GM12878 (cell line): ENCODE results near the gene ALPK1. TPM values are rescaled to one million over a fixed set of nuclear protein-coding genes. Genes with fewer than 3 reads are reported as not detected.

Experiments used
- EP300 ChIP-seq, 2 experiments: fragments of 150-350 bp in 1 of 2; IDR thresholded peaks; 2 replicates each; pipeline ENCODE4 v1.6.1; 2011 to 2012; ENCODE audit warnings: low read depth in 2 of 2, low read length in 2 of 2, borderline replicate concordance in 1 of 2, improper control_type of control experiment in 1 of 2, inconsistent platforms in 1 of 2; ENCODE audit not compliant: control insufficient read depth in 1 of 2
- IKZF1 ChIP-seq: fragments of 450-650 bp; conservative IDR thresholded peaks from 2 replicates; pipeline ENCODE4 v1.6.1; 2017; ENCODE audit warnings: antibody characterized with exemption, mild to moderate bottlenecking
- LARP7 ChIP-seq: fragments of 450-650 bp; IDR thresholded peaks from 2 replicates; pipeline ENCODE4 v1.6.1; 2017; ENCODE audit warnings: mild to moderate bottlenecking
- NR2F1 ChIP-seq: fragments of 450-650 bp; conservative IDR thresholded peaks from 2 replicates; pipeline ENCODE4 v1.6.1; 2017; ENCODE audit warnings: mild to moderate bottlenecking
- RUNX3 ChIP-seq: IDR thresholded peaks from 2 replicates; pipeline ENCODE4 v1.6.1; 2012; ENCODE audit warnings: low read length, inconsistent platforms
- SMAD1 ChIP-seq: fragments of 450-650 bp; IDR thresholded peaks from 2 replicates; pipeline ENCODE4 v1.6.1; 2018; ENCODE audit warnings: mild to moderate bottlenecking, low read depth; ENCODE audit not compliant: partially characterized antibody
- SMARCA5 ChIP-seq: fragments of 450-650 bp; IDR thresholded peaks from 2 replicates; pipeline ENCODE4 v1.6.1; 2017; ENCODE audit warnings: mild to moderate bottlenecking
- SUZ12 ChIP-seq: fragments of 200-600 bp; sonication (generic); IDR thresholded peaks from one replicate; pipeline ENCODE4 v1.6.1; 2018; ENCODE audit warnings: antibody characterized with exemption, mild to moderate bottlenecking; ENCODE audit not compliant: unreplicated experiment
- TAF1 ChIP-seq: IDR thresholded peaks from 2 replicates; pipeline ENCODE4 v1.6.1; 2011; ENCODE audit warnings: mild to moderate bottlenecking, low read depth, low read length, borderline replicate concordance
- TCF12 ChIP-seq: IDR thresholded peaks from 2 replicates; pipeline ENCODE4 v1.6.1; 2011; ENCODE audit warnings: low read depth, mild to moderate bottlenecking, low read length
- TCF3 ChIP-seq: IDR thresholded peaks from 2 replicates; pipeline ENCODE4 v1.6.1; 2012; ENCODE audit warnings: low read depth, mild to moderate bottlenecking, low read length, borderline replicate concordance; ENCODE audit not compliant: insufficient read depth
- polyA plus RNA-seq, 11 experiments: library from polyadenylated mRNA; depleted of rRNA in 4 of 11; unstranded in 6 of 11; stranded (reverse) in 5 of 11; fragments of >200 nt; fragmentation: Nextera tagmentation in 4 of 11; fragmentation: Illumina TruSeq in 1 of 11; extraction: Ambion mirVana in 4 of 11; extraction: Trizol in 1 of 11; gene quantifications; 1 replicate in 1 of 11; 2 replicates in 10 of 11; pipeline versions ENCODE4 v1.2.1 to v1.2.3, GENCODE V29; 2011 to 2016; ENCODE audit warnings: inconsistent platforms in 2 of 11, missing spikeins in 2 of 11, low read depth in 1 of 11
- total RNA-seq, 4 experiments: library from RNA; depleted of rRNA in 3 of 4; stranded (reverse); fragments of >200 nt in 3 of 4; fragmentation: Illumina TruSeq in 1 of 4; extraction: Trizol in 1 of 4; gene quantifications; 2 replicates each; pipeline versions ENCODE4 v1.2.1 to v1.2.3, GENCODE V29; 2013 to 2021
- TF ChIP-seq, protein P1 (sequence below): fragments of 450-650 bp; IDR thresholded peaks from 2 replicates; pipeline ENCODE4 v1.6.1; 2016; ENCODE audit warnings: mild to moderate bottlenecking, moderate library complexity, borderline replicate concordance
- TF ChIP-seq, protein P2 (sequence below): fragments of 450-650 bp; IDR thresholded peaks from 2 replicates; pipeline ENCODE4 v1.6.1; 2017; ENCODE audit warnings: mild to moderate bottlenecking, moderate library complexity
- TF ChIP-seq, protein P3 (sequence below): fragments of 450-650 bp; IDR thresholded peaks from 2 replicates; pipeline ENCODE4 v1.6.1; 2017; ENCODE audit warnings: low read depth, mild to moderate bottlenecking, moderate library complexity

ALPK1 gene
- total and polyA plus RNA-seq, 10 of the 15 experiments (the other 5 are each of a cell fraction or from before 2014, with no cell fraction given) = 8.5 to 32.3 (median 22.6) TPM

DNA sequence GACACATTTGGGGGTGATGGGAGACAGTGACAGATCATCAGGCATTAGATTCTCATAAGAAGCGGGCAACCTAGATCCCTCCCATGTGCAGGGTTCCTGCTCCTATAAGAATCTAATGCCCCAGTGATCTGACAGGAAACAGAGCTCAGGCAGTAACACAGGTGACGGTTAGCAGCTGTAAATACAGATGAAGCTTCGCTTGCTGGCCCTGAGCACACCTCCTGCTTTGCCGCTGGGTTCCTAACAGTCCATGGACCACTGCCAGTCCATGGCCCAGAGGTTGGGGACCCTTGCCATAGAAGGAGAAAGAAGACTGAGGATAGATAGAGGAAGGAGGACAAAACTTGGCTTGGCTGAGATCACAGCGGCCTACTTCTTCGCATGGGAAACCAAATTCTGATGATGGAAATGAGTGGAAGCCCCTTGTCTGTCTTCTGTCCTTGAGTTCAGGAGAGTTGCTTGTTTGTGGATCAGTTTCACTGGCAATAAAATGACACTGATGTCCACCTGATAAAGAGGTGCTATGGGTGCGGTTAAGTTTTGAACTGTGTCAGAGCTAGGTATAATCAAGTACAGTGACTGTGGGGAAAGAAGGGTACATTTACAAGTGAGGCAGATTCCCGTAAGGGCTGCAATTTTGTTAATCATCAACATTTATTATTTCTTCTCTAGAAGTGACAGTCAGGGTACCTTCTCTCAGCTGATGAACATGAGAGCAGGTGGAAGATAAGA, 9.7 kb upstream of the ALPK1 start (continued):
- TF ChIP-seq RUNX3 = no peak
- no peak for TF ChIP-seq SMARCA5
- TF ChIP-seq, protein P1, sequence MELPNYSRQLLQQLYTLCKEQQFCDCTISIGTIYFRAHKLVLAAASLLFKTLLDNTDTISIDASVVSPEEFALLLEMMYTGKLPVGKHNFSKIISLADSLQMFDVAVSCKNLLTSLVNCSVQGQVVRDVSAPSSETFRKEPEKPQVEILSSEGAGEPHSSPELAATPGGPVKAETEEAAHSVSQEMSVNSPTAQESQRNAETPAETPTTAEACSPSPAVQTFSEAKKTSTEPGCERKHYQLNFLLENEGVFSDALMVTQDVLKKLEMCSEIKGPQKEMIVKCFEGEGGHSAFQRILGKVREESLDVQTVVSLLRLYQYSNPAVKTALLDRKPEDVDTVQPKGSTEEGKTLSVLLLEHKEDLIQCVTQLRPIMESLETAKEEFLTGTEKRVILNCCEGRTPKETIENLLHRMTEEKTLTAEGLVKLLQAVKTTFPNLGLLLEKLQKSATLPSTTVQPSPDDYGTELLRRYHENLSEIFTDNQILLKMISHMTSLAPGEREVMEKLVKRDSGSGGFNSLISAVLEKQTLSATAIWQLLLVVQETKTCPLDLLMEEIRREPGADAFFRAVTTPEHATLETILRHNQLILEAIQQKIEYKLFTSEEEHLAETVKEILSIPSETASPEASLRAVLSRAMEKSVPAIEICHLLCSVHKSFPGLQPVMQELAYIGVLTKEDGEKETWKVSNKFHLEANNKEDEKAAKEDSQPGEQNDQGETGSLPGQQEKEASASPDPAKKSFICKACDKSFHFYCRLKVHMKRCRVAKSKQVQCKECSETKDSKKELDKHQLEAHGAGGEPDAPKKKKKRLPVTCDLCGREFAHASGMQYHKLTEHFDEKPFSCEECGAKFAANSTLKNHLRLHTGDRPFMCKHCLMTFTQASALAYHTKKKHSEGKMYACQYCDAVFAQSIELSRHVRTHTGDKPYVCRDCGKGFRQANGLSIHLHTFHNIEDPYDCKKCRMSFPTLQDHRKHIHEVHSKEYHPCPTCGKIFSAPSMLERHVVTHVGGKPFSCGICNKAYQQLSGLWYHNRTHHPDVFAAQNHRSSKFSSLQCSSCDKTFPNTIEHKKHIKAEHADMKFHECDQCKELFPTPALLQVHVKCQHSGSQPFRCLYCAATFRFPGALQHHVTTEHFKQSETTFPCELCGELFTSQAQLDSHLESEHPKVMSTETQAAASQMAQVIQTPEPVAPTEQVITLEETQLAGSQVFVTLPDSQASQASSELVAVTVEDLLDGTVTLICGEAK = peak; percentile 56; the same call in 1 of the 2 replicates
- peak; percentile 35; the same call in 1 of the 2 replicates for TF ChIP-seq IKZF1
- TF ChIP-seq TCF12 = peak; percentile 75
- no peak for TF ChIP-seq SUZ12
- peak; percentile 13 for TF ChIP-seq SMAD1
- peak; percentile 81; the same call in 1 of the 2 replicates for TF ChIP-seq TCF3
- TF ChIP-seq, protein P2, sequence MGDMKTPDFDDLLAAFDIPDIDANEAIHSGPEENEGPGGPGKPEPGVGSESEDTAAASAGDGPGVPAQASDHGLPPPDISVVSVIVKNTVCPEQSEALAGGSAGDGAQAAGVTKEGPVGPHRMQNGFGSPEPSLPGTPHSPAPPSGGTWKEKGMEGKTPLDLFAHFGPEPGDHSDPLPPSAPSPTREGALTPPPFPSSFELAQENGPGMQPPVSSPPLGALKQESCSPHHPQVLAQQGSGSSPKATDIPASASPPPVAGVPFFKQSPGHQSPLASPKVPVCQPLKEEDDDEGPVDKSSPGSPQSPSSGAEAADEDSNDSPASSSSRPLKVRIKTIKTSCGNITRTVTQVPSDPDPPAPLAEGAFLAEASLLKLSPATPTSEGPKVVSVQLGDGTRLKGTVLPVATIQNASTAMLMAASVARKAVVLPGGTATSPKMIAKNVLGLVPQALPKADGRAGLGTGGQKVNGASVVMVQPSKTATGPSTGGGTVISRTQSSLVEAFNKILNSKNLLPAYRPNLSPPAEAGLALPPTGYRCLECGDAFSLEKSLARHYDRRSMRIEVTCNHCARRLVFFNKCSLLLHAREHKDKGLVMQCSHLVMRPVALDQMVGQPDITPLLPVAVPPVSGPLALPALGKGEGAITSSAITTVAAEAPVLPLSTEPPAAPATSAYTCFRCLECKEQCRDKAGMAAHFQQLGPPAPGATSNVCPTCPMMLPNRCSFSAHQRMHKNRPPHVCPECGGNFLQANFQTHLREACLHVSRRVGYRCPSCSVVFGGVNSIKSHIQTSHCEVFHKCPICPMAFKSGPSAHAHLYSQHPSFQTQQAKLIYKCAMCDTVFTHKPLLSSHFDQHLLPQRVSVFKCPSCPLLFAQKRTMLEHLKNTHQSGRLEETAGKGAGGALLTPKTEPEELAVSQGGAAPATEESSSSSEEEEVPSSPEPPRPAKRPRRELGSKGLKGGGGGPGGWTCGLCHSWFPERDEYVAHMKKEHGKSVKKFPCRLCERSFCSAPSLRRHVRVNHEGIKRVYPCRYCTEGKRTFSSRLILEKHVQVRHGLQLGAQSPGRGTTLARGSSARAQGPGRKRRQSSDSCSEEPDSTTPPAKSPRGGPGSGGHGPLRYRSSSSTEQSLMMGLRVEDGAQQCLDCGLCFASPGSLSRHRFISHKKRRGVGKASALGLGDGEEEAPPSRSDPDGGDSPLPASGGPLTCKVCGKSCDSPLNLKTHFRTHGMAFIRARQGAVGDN = peak; percentile 63
- TF ChIP-seq, protein P3, sequence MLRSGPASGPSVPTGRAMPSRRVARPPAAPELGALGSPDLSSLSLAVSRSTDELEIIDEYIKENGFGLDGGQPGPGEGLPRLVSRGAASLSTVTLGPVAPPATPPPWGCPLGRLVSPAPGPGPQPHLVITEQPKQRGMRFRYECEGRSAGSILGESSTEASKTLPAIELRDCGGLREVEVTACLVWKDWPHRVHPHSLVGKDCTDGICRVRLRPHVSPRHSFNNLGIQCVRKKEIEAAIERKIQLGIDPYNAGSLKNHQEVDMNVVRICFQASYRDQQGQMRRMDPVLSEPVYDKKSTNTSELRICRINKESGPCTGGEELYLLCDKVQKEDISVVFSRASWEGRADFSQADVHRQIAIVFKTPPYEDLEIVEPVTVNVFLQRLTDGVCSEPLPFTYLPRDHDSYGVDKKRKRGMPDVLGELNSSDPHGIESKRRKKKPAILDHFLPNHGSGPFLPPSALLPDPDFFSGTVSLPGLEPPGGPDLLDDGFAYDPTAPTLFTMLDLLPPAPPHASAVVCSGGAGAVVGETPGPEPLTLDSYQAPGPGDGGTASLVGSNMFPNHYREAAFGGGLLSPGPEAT = peak; percentile 10; the same call in 1 of the 2 replicates
- TF ChIP-seq NR2F1 = no peak
- peak; percentile 44; the same call in 1 of the 2 replicates for TF ChIP-seq TAF1
- peak in 1 of 2 experiments; percentile 57; a peak in 1 of 4 replicates for TF ChIP-seq EP300 (IDR thresholded peaks at IDR 0.05; ENCODE audit: borderline replicate concordance in 1 of 2, control insufficient read depth in 1 of 2, low read depth in 2 of 2, low read length in 2 of 2)
- TF ChIP-seq LARP7 = peak; percentile 63; the same call in 1 of the 2 replicates
- TF ChIP-seq, all 136 proteins: peak for 31
